K562 (cell line): ENCODE data around the gene INPP5E. TPM values are rescaled to one million over a fixed set of nuclear protein-coding genes. Genes with fewer than 3 reads are reported as not detected.

Experiments
- ARID4B ChIP-seq: sonication (generic); formaldehyde crosslinking; IDR thresholded peaks from 2 replicates; pipeline ENCODE4 v1.8.0; 2022; ENCODE audit warnings: mild to moderate bottlenecking, missing genetic modification reagents
- ATF3 ChIP-seq, 2 experiments: fragments of 450-650 bp in 1 of 2; sonication (generic) in 1 of 2; formaldehyde crosslinking in 1 of 2; IDR thresholded peaks in 1 of 2; conservative IDR thresholded peaks in 1 of 2; 2 replicates each; pipeline versions ENCODE4 v1.6.1 to v1.8.1; 2016 to 2023; ENCODE audit warnings: mild to moderate bottlenecking in 2 of 2, moderate library complexity in 2 of 2, inconsistent platforms in 1 of 2, missing genetic modification reagents in 1 of 2
- RBFOX2 ChIP-seq: fragments of 200-400 bp; formaldehyde crosslinking; IDR thresholded peaks from 2 replicates; pipeline ENCODE4 v1.6.1; 2017; ENCODE audit warnings: low read depth, mild to moderate bottlenecking, low read length, moderate library complexity
- SIN3A ChIP-seq, 2 experiments: fragments of 150-350 bp in 1 of 2; IDR thresholded peaks; 2 replicates each; pipeline ENCODE4 v1.6.1; 2011 to 2016; ENCODE audit warnings: borderline replicate concordance in 2 of 2, low read depth in 2 of 2, low read length in 2 of 2, mild to moderate bottlenecking in 2 of 2, moderate library complexity in 2 of 2; ENCODE audit not compliant: control insufficient read depth in 1 of 2
- SMAD2 ChIP-seq: fragments of 150-350 bp; IDR thresholded peaks from 2 replicates; pipeline ENCODE4 v1.6.1; 2014; ENCODE audit warnings: low read depth, mild to moderate bottlenecking, low read length
- TARDBP ChIP-seq: fragments of 450-650 bp; IDR thresholded peaks from 2 replicates; pipeline ENCODE4 v1.6.1; 2016
- THRB ChIP-seq: fragments of 450-650 bp; formaldehyde crosslinking; conservative IDR thresholded peaks from 2 replicates; pipeline ENCODE4 v1.4.0; 2022; ENCODE audit warnings: mild to moderate bottlenecking, missing genetic modification characterization
- ZBTB11 ChIP-seq, 3 experiments: fragments of 200-800 bp in 1 of 3; fragments of 250-450 bp in 1 of 3; fragments of 450-650 bp in 1 of 3; sonication (Bioruptor Pico) in 1 of 3; sonication (Bioruptor generic) in 1 of 3; formaldehyde crosslinking in 1 of 3; IDR thresholded peaks; 2 replicates each; pipeline versions ENCODE4 v1.6.1 to v1.8.0; 2016 to 2022; ENCODE audit warnings: mild to moderate bottlenecking in 2 of 3, missing genetic modification characterization in 2 of 3, missing compliant biosample characterization in 1 of 3, moderate library complexity in 1 of 3
- ZNF384 ChIP-seq: IDR thresholded peaks from 2 replicates; pipeline ENCODE4 v1.6.1; 2012; ENCODE audit warnings: low read depth, low read length, improper control_type of control experiment
- ZNF589 ChIP-seq: fragments of 200-800 bp; sonication (Bioruptor generic); IDR thresholded peaks from 2 replicates; pipeline ENCODE4 v1.6.1; 2016; ENCODE audit warnings: low read depth, missing genetic modification characterization, missing compliant biosample characterization
- polyA plus RNA-seq, 8 experiments: library from polyadenylated mRNA; depleted of rRNA in 4 of 8; stranded (reverse) in 5 of 8; unstranded in 3 of 8; fragments of >200 nt; fragmentation: Nextera tagmentation in 2 of 8; fragmentation: Illumina TruSeq in 1 of 8; extraction: Ambion mirVana in 2 of 8; extraction: Trizol in 1 of 8; gene quantifications; 2 replicates each; pipeline versions ENCODE4 v1.2.1 to v1.2.3, GENCODE V29; 2011 to 2014; ENCODE audit warnings: inconsistent platforms in 1 of 8, missing spikeins in 1 of 8
- total RNA-seq, 7 experiments: library from RNA; depleted of rRNA in 6 of 7; stranded (reverse); fragments of >200 nt in 6 of 7; fragmentation: Illumina TruSeq in 2 of 7; extraction: Trizol in 2 of 7; gene quantifications; 2 replicates each; pipeline versions ENCODE4 v1.2.1 to v1.2.3, GENCODE V29; 2011 to 2021; ENCODE audit warnings: low replicate concordance in 1 of 7

The INPP5E gene
- total and polyA plus RNA-seq, 9 of the 15 experiments (the other 6 are each of a cell fraction or from before 2014, with no cell fraction given) = 0.38 to 17.4 (median 4.9) TPM

GRCh38 chr9:136400038-136400834 is 39.4 kb downstream of the INPP5E start, which contains the start of gene SNAPC4 (continued):
- peak; percentile 91 for TF ChIP-seq ARID4B (CRISPR knock-in tag)
- TF ChIP-seq THRB (CRISPR knock-in tag) = no peak
- TF ChIP-seq TARDBP = no peak
- peak in 1 of 3 experiments; percentile 87; a peak in 2 of 6 replicates for TF ChIP-seq ZBTB11 (CRISPR knock-in tag; IDR thresholded peaks at IDR 0.05)
- peak; percentile 80 for TF ChIP-seq RBFOX2
- no peak for TF ChIP-seq SMAD2
- TF ChIP-seq SIN3A (IDR thresholded peaks at IDR 0.05; ENCODE audit: borderline replicate concordance in 2 of 2, control insufficient read depth in 1 of 2, low read depth in 2 of 2, low read length in 2 of 2) = peak; percentile 63 to 76; a peak in 2 of 4 replicates
- TF ChIP-seq ZNF589 (CRISPR knock-in tag) = no peak
- TF ChIP-seq ATF3 (IDR thresholded peaks at IDR 0.05) = no peak
- peak; percentile 76; the same call in 1 of the 2 replicates for TF ChIP-seq ATF3 (CRISPR knock-in tag; conservative IDR thresholded peaks at IDR 0.05)
- TF ChIP-seq ZNF384 = no peak
